HG02973 (cell line): ENCODE results near the gene WDFY2.

Experiments
- ATAC-seq: cut with Tn5 transposase; IDR thresholded peaks from one replicate; pipeline ENCODE4 v1.9.1; 2021; ENCODE audit warnings: moderate library complexity; ENCODE audit not compliant: unreplicated experiment

WDFY2 gene

DNA sequence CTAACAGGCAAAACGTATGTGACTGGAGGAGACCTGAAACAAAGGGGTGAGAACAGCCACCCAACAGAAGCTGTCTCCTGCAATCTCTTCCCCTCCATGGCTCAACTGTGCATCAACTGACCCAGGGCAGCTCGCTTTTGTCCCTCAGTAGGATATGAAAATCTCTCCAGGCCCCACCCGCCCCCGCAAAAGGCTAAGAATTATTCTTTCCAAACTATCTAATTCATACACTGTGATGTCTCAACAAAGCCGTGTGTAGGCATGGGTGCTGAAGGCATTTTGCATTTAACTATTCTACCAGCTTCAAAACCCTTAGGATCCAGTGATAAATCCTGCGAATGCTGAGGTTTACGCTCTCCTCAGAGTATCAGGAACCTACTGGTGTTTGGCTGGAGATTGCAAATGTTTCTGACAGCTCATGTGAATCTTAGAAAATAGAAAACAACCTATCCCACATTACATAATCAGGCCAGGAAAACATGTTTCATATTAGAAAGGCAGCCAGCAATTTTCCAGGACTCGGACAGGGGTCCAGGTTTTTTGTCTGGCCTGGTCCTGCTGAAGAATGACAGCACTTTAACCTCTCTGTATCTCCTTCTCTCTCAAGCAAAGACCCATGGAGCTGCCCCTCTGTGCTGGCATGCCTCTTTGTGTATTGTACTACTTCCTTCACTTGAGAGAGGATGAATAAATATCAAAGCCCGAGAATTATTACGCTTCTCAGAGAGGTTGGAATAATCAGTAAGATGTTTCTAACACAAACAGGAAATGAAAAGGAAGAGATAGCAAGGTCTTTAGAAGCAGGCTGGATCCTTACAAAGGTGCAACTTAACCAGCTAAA, 202.4 kb downstream of the WDFY2 start:
- ATAC-seq: no peak

DNA sequence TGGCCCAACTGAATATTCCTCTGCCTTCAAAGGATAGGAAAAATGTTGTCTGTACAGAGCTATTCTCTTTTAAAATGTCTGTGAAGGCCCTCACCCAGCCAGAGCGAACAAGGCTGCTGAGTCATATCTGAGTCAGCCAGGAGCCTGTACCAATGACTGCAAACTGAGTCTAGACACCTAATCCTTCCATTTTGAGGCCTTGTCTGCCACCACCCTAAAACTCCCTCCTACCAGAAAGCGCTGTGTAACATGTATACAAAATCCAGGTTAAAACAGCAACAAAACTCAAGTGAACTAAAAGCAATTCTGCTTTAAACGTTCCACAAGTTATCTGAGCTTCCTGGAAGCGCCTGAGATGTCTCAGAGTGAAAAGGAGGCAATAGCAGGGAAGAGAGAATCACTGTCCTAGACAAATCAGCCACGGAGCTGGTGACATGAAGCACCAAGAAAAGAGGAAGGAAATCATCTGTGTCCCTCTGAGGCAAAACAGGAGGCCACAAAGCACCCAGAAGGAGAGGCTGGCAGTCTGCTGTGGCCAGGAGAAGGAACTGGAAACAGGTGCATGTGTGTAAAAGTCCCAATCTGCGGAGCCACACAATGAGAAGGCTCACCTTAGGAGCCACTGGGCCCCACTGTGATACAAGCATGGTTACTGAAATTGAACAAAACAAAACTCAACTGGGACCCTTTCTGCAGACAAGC, 209.5 kb downstream of the WDFY2 start:
- ATAC-seq: peak; percentile 43

DNA sequence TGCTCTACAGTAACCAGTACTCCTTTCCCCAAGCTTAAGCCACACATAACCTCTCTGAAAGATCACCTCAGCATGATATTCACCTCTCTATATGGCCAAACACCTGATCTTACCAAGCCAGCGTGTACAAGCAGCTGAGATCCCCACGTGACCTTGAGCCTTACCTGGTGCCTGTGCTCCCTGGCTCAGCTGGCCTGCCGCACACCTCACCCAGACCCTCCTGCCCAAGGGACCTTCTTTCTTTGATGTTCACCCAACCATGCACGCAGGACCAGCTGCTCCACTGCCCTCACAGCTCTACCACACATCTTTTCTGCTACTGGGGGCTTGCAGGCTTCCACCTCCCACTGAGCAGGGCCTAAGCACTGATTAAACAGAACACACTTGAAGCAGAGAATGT, 210.7 kb downstream of the WDFY2 start:
- ATAC-seq: no peak

DNA sequence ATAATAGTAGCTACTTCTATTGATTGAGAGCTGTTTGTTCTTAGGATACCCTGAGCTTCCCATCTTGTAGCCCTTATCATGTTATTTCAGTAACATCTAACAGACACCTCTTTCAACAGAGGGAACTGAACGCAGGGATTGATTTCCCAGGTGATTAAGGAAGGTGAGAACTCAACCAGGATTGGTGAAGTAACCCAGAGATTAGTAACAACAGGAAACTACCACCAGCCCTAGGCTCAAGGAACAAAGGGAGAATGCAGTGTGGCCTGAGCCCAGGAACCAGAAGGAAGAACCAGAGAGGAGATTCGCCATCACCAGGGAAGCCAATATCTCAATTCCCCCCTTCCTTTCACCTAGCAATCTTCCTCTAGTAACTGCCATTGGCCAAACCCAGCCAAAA, 211.2 kb downstream of the WDFY2 start:
- no peak for ATAC-seq

DNA sequence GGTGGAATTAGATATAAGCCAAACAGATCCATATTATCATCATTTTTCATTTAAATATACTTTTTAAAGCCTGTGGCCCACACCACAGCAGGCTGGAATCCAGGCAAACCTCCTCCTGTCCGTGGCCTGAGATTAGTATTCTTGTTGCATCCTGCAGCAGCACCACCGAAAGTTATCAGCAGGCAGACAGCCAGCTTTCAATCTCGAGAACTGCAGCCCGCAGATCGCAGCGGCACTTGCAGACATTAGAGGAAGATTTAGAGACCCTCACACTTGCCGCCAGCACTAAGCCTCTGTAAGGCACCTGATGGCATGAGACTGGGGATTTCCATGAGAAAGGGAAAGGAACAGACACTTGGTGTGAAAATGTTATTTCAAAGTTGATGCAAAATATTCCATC, 212.3 kb downstream of the WDFY2 start:
- ATAC-seq: no peak

DNA sequence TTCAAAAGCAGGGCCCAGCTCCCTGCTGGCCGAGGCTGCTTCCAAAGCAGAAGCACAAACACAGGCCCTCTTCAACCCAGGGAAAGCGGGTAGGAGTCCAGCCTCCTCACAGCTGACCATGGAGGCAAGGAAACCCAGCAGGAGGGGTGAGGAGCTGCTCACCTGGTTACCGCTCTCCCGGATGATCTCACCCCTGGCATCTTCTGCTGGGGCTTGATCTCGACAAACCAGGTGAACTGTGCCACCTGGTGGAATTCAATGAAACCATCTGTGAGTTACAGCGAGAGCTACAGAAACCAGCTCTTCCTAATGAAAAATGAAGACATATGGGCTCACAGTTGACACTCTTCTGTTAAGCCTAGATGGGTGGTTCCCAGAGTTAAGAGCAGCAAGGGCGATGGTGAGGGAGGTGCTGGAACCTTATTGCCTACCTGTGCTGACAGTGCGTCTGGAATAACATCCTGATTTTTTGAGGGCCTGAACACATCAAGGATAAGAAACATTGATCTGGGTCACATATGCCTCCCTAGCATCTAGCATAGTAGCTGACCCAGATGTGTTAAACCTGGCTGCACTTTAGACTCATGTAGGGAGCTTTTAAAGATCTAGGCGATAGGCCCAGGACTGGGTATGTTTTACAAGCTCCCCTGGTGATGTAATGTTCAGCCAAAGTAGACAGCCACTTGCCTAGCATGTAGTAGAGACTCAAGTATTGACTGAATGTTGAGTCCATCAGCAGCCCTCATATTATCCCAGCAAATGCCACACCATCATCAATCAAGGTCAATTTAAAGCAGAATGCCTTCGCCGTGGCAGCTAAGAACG, 213.6 kb downstream of the WDFY2 start:
- ATAC-seq: peak; percentile 48

DNA sequence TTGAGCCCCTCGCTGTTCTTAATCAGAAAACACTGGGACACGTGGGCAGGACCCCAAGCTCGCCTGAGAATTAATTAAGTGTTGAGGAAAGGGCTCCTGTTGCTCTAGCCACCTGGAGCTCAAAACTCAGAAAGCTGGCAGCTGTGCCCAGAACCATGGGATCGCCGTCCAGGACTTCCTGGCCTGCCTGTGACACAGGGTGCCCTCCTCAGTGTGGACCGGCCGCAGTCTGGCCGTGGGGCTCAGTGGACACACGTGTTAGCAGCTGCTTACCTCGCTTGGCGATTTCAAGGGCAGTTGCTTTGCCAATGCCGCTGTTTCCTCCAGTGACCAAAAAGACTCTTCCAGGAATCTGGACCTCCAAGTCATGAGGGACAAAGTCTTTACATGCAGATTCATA, 215.0 kb downstream of the WDFY2 start:
- no peak for ATAC-seq

DNA sequence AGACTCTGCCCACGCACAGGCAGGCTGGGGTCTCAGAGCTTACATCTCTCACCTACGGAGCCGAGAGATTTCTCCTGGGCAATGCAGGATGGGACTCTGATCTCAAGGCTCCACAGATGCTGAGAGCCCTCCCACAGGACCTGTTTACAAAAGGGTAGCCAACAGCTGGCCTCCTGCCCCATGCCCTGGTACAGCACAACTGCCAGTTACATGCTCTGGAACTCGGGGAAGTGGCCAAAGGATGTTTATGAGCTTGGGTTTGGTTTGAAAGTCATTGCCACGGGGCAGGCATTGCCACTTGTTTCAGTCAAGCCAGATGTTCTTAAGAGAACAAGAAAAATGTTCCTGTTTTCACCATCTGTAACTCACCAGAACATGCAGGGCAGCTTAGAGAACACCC, 216.2 kb downstream of the WDFY2 start:
- no peak for ATAC-seq

DNA sequence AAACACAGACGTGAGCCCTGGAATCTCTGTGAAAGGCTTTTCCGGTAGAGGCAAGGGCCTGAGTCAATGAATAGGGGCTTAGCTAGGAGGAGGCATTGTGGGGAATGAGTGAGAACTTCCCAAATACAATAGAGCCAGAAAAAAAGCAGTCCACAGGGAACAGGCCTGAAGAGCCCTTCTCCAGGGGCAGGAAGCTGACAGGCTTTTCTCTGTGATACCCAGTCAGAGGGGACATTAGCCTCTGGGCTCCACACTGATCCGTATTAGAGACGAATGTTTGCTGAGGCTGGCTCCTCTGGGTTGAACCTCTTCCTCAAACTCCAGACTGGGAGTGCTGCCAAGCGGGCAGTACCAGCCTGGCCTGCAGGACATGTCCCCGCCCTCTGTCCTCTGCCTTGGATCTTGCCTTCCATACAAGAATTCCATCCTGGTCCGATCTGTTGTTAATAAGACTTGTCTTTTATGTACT, 217.4 kb downstream of the WDFY2 start:
- ATAC-seq: no peak

DNA sequence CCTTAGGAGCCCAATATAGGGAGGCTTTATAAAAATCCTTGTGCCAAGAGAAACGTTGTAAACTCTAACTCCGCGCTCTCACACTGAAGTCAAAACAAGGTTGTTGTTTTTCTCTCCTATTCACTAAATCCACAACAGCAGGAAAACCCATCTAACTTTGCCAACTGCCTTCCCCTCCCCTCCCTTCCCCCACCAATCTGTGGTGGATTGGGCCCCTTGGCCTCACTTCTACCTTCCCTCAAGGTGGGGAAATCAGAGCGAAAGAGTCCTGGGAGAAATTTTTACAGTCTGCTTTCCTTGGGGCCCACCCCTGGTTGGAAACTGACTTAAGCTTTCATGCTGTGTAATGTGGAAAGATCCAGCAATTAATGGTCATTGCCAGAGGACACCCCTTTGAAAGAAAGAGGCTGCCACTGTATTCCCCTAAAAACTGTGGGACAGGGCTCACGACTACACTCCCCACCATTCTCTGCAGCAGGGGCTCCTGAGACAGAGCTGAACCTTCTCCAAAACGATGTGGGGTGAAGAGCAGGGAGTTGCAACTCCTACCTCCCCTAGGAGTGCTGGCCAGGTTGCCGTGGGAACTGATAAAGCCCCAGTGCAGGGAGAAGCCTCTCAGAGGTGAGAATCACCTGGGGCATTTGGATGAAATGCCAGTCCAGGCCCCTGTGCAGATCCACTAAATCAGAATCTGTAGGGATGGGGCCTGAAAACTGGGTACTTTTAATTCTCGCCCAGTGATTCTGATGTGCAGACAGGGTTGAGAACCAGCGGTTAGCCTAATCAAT, 218.6 kb downstream of the WDFY2 start:
- no peak for ATAC-seq

DNA sequence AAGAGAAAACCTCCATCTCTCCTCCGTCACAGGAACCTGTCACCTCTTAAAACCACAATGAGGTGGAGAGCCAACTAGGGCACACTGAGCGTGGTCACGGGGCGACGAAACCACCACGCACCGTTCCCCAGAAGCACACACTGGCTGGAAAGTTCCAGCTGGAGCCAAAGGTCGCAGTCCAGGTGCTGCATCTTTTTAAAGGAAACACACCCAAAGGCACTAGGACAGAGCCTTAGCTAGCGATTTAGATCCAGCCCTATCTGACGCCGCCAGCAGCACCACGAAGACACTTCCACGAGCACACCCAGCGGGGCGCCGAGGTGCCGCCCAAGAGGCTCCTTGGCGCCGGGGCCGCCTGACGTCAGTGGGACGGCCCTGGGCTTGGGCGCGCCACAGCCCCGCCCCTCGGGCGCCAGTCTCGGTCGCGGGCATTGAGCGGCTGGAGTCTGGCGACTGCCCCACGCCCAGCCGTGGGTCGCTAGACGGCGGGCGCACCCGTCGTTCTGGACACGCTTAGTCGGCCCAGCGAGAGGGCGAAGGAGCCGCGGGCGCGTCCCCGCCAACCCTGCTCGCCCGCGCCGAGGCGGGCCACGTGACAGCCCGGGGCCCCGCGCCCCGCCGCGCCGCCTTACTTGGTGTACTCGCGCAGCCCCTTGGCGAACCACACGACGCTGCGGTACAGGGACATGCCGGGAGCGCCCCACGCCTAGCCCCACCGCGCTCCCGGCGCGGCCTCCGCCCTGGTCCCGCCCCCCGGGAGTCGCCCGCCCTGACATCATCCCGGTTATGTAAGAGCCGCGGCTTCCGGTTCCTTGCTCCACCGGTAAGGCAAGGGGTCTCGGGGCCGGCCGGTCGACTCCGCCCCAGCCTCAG, 219.4 kb downstream of the WDFY2 start, which contains the start of gene DHRS12:
TSS of gene DHRS12 (minus strand) at position 742 of the 873 bp plus-strand sequence. CDS start 4,504 bp downstream, outside the sequence.
- ATAC-seq: peak; percentile 88

DNA sequence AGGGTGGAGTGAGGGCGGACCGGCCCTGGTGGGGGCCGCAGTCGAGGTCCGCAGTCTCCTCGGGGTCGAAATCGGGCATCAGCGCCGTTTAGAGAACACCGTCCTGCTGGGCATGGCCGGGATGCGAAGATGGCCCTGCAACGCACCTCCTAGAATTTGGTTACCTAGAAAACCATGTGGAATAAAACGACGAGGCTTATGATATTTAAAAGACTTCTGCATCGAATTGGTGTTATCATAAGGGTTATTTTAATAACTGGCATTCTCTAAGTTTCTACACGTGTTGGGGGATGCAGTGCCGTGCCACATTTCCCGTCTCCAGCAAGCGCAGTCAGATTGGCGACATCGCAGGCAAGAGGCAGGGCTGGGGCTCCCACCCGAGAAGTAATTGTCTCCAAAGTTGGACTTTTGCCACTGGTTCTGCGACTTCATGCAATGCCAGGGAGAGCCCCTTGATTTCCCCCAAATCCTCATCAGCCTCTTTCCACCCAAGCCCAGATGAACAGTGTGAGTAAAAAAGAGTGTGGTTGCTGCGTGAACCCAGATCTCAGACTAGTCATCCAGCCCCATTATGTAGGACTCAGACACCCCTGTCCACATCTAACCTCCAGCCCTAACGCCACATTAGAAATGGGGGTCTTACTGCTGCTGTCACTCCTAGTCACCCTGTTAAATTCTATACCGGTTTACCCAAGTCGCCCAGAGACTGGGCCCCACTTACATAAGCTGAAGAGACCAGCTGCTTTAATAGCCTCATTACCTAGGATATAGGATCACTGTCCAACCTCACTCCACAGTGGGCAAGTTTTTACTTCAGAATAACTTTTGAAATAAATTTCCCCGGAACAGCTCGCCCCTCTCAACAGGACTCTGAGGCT, 220.3 kb downstream of the WDFY2 start:
- no peak for ATAC-seq

DNA sequence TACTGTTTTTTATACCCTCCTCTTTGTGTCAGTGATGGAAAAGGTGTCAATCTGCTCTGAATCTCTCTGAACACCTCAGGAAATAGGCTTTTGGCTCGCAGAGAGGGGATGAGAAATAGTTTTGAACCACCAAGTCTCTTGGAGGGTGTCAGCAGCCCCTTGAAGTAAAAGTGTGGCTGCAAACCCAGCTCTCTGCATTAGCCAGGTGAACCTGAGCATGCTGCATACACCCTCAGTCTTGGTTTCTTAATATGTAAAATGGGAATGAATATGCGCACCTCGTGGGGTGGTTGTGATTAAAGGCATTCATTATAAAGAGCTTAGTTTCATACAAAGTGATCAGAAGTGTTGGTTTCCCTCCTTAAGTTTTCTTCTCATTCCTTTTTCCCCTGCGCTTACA, 221.1 kb downstream of the WDFY2 start:
- no peak for ATAC-seq

DNA sequence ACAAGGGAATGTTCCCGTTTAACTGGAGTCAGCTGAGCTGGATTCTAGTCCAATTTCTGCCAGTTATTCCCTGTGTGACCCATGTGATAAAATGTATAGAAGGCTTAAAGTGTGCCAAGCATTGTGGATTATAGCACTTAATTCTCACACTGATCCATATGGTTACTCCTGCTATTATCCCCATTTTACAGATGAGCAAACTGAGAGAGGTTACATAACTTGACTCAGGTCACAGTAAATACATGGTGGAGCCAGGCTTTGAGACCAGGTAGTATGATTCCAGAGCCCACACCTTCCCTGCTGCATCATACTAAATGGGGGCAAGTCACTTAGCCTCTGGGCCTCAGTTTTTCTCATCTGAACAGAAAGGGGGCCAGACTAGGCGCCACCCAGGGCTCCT, 221.7 kb downstream of the WDFY2 start:
- no peak for ATAC-seq

DNA sequence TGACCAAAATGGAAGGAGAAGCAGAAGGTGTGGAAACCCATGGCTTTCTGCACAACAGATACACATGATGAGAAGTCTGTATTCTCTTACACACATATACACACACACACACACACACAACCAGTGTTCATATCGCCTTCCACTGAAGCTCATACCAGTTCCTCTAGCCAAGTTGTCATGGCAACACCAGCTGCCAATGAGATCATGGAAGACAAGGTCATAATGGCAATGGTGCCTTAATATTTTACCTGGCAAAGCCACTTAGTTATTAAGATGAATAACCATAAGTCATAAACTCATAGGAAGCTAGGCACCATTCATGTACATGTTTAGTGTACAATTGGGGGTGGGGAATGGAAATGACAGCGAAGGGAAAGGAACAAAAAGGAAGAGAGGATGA, 222.3 kb downstream of the WDFY2 start:
- no peak for ATAC-seq

DNA sequence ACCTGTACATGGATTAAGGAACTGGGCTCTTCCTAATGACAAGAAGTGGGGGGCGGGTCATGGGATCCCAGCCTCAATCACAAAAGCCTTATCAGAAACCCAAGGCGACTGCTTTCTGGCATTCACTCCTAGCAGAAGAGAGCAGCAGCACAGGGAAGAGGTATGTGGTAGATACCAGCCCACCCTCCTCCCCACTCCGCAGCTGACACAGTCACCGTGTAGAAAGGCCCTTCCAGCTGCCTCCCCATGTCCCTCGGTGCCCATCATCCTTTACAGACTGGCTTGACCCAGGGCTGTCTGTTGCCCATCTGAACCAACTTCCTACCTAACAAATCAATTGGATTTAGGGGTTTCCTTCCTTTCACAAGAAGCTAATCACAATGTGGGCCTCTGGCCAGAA, 222.8 kb downstream of the WDFY2 start:
- ATAC-seq: no peak

DNA sequence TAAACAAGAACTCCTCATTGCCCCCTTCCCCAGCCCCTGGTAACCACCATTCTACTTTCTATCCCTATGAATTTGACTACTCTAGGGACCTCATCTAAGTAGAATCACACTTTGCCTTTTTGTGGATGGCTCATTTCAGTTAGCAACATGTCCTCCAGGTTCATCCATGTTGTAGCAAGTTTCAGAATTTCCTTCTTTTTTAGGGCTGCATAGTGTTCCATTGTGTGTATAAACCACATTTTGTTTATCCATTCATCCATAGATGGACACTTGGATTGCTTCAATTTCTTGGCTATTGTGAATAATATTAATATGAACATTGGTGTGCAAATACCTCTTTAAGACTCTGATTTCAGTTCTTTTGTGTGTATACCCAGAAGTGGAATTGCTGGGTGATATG, 224.5 kb downstream of the WDFY2 start:
- ATAC-seq: no peak

DNA sequence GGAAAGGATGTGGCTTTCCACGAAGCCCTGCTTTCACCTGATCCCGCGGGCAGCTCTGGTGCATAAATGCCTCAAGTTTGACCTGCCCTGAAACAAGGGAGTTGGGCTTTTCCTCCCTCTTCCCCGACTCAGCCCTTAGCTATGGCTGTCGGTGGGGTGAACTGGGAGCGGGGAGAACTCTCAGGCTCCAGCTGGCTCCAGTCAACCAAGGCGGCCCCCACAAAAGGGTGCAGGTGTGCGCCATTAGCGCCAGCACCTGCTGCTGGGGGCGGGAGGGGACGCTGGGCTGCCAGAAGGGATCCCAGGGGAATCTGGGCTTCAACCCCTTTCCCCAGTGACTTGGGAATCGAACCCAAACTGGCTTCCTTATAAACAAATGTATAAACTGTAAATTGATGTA, 226.8 kb downstream of the WDFY2 start:
- no peak for ATAC-seq
